H9 (cell line): ENCODE results near the gene NEURL4. TPM values are rescaled to one million over a fixed set of nuclear protein-coding genes. Genes with fewer than 3 reads are reported as not detected.

Source experiments
- DNase-seq: peaks from one replicate; pipeline ENCODE4 v3.0.0-alpha.2; 2017
- H2AFZ ChIP-seq: one replicate; pipeline ENCODE4 v1.6.1; 2013; ENCODE audit warnings: mild to moderate bottlenecking, low read length, control low read depth, moderate library complexity
- H2AK5ac ChIP-seq: 2 replicates; pipeline ENCODE4 v1.6.1; 2013; ENCODE audit warnings: low read length, control low read depth, mixed read lengths; ENCODE audit not compliant: insufficient read length
- H2BK120ac ChIP-seq: one replicate; pipeline ENCODE4 v1.6.1; 2013; ENCODE audit warnings: low read depth, mild to moderate bottlenecking, low read length, control low read depth, inconsistent platforms; ENCODE audit not compliant: poor library complexity, severe bottlenecking
- H2BK12ac ChIP-seq: 2 replicates; pipeline ENCODE4 v1.6.1; 2013; ENCODE audit warnings: low read length, control low read depth, mixed read lengths, low read depth; ENCODE audit not compliant: insufficient read length
- H2BK15ac ChIP-seq: 2 replicates; pipeline ENCODE4 v1.6.1; 2013; ENCODE audit warnings: low read depth, low read length, control low read depth
- H2BK20ac ChIP-seq: one replicate; pipeline ENCODE4 v1.6.1; 2013; ENCODE audit warnings: low read depth, mild to moderate bottlenecking, low read length, control low read depth, inconsistent platforms; ENCODE audit not compliant: poor library complexity, severe bottlenecking
- H2BK5ac ChIP-seq: 2 replicates; pipeline ENCODE4 v1.6.1; 2013; ENCODE audit warnings: low read length, control low read depth, mixed read lengths; ENCODE audit not compliant: insufficient read length
- H3K14ac ChIP-seq: 2 replicates; pipeline ENCODE4 v1.6.1; 2013; ENCODE audit warnings: low read length, control low read depth; ENCODE audit not compliant: insufficient read depth
- H3K18ac ChIP-seq: 2 replicates; pipeline ENCODE4 v1.6.1; 2013; ENCODE audit warnings: low read depth, mild to moderate bottlenecking, mixed read lengths, low read length, control low read depth; ENCODE audit not compliant: insufficient read length
- H3K23ac ChIP-seq: 2 replicates; pipeline ENCODE4 v1.6.1; 2013; ENCODE audit warnings: low read length, control low read depth, mixed read lengths, low read depth; ENCODE audit not compliant: insufficient read length
- H3K23me2 ChIP-seq: 2 replicates; pipeline ENCODE4 v1.6.1; 2013; ENCODE audit warnings: low read depth, mild to moderate bottlenecking, mixed read lengths, low read length, control low read depth; ENCODE audit not compliant: insufficient read length, poor library complexity, severe bottlenecking
- H3K27ac ChIP-seq: 2 replicates; pipeline ENCODE4 v1.5.1; 2013; ENCODE audit warnings: low read length, control low read depth, mixed read lengths, low read depth; ENCODE audit not compliant: insufficient read length
- H3K27me3 ChIP-seq: 2 replicates; pipeline ENCODE4 v1.6.1; 2013; ENCODE audit warnings: low read length, control low read depth, inconsistent platforms; ENCODE audit not compliant: insufficient read depth
- H3K4ac ChIP-seq: 2 replicates; pipeline ENCODE4 v1.6.1; 2013; ENCODE audit warnings: low read depth, mild to moderate bottlenecking, control low read depth, inconsistent platforms, low read length, moderate library complexity
- H3K4me1 ChIP-seq: 2 replicates; pipeline ENCODE4 v1.6.1; 2013; ENCODE audit warnings: low read length, control low read depth, inconsistent platforms; ENCODE audit not compliant: insufficient read depth
- H3K4me2 ChIP-seq: 2 replicates; pipeline ENCODE4 v1.6.1; 2013; ENCODE audit warnings: low read length, control low read depth, mixed read lengths; ENCODE audit not compliant: insufficient read length, insufficient read depth
- H3K56ac ChIP-seq: 2 replicates; pipeline ENCODE4 v1.6.1; 2013; ENCODE audit warnings: low read depth, mild to moderate bottlenecking, mixed read lengths, low read length, control low read depth; ENCODE audit not compliant: insufficient read length
- H3K79me1 ChIP-seq: 2 replicates; pipeline ENCODE4 v1.6.1; 2013; ENCODE audit warnings: low read depth, mild to moderate bottlenecking, moderate library complexity, low read length, control low read depth, inconsistent platforms; ENCODE audit not compliant: insufficient read depth, poor library complexity, severe bottlenecking
- H3K79me2 ChIP-seq: 2 replicates; pipeline ENCODE4 v1.6.1; 2013; ENCODE audit warnings: low read length, control low read depth, inconsistent platforms; ENCODE audit not compliant: insufficient read depth
- H3K9ac ChIP-seq: 2 replicates; pipeline ENCODE4 v1.6.1; 2013; ENCODE audit warnings: low read length, control low read depth, mixed read lengths; ENCODE audit not compliant: insufficient read length; ENCODE audit errors: extremely low read depth
- H3K9me3 ChIP-seq: one replicate; pipeline ENCODE4 v1.6.1; 2013; ENCODE audit warnings: low read depth, low read length, inconsistent platforms; ENCODE audit not compliant: control insufficient read depth
- H3T11ph ChIP-seq: one replicate; pipeline ENCODE4 v1.6.1; 2013; ENCODE audit warnings: mild to moderate bottlenecking, low read length, control low read depth, inconsistent platforms
- H4K20me1 ChIP-seq: one replicate; pipeline ENCODE4 v1.6.1; 2013; ENCODE audit not compliant: control insufficient read depth, insufficient read length, insufficient read depth
- H4K5ac ChIP-seq: 2 replicates; pipeline ENCODE4 v1.6.1; 2013; ENCODE audit warnings: low read depth, mild to moderate bottlenecking, mixed read lengths, low read length, control low read depth; ENCODE audit not compliant: insufficient read length
- H4K8ac ChIP-seq: replicated peaks from 2 replicates; pipeline ENCODE4 v1.6.1; 2013; ENCODE audit warnings: low read length, control low read depth, mixed read lengths, low read depth; ENCODE audit not compliant: insufficient read length
- H4K91ac ChIP-seq: 2 replicates; pipeline ENCODE4 v1.6.1; 2013; ENCODE audit warnings: low read depth, mild to moderate bottlenecking, moderate library complexity, mixed read lengths, low read length, control low read depth; ENCODE audit not compliant: insufficient read length
- H3K27ac Mint-ChIP-seq, 3 experiments: 2 replicates in 2 of 3; 3 replicates in 1 of 3; pipeline ENCODE4 v1.8.0; 2020 to 2021; ENCODE audit warnings: mixed read lengths in 3 of 3, mild to moderate bottlenecking in 1 of 3, moderate library complexity in 1 of 3
- H3K27me3 Mint-ChIP-seq: 2 replicates; pipeline ENCODE4 v1.8.0; 2021; ENCODE audit warnings: low read depth, mild to moderate bottlenecking, moderate library complexity, mixed read lengths
- H3K36me3 Mint-ChIP-seq, 3 experiments: 2 replicates in 2 of 3; 3 replicates in 1 of 3; pipeline ENCODE4 v1.8.0; 2020 to 2021; ENCODE audit warnings: low read depth in 3 of 3, mixed read lengths in 3 of 3; ENCODE audit not compliant: insufficient read depth in 1 of 3
- H3K4me1 Mint-ChIP-seq, 2 experiments: 2 replicates each; pipeline ENCODE4 v1.8.0; 2020; ENCODE audit warnings: mixed read lengths in 2 of 2
- H3K4me3 Mint-ChIP-seq, 2 experiments: 2 replicates in 1 of 2; 3 replicates in 1 of 2; pipeline ENCODE4 v1.8.0; 2020 to 2021; ENCODE audit warnings: mild to moderate bottlenecking in 2 of 2, mixed read lengths in 2 of 2, moderate library complexity in 1 of 2
- H3K9me3 Mint-ChIP-seq, 2 experiments: 2 replicates in 1 of 2; 3 replicates in 1 of 2; pipeline ENCODE4 v1.8.0; 2020; ENCODE audit warnings: mild to moderate bottlenecking in 2 of 2, mixed read lengths in 2 of 2, moderate library complexity in 1 of 2
- CTCF ChIP-seq: fragments of 200-600 bp; sonication (generic); conservative IDR thresholded peaks from 3 replicates; pipeline ENCODE4 v1.8.0; 2021; ENCODE audit warnings: antibody characterized with exemption, mild to moderate bottlenecking
- WGBS: extraction: QIAGEN DNeasy Blood & Tissue Kit; methylation state at CpG from one replicate; pipeline ENCODE4 v1.1.7; 2013; ENCODE audit warnings: missing lambda C conversion rate, low lambda C conversion rate, mixed read lengths; ENCODE audit not compliant: insufficient read length; ENCODE audit errors: extremely low coverage; 5-methylcytosine and 5-hydroxymethylcytosine counted together
- total RNA-seq: library from RNA; stranded (reverse); gene quantifications from 2 replicates; pipeline ENCODE4 v1.2.1, GENCODE V29; 2021

NEURL4 gene
- total RNA-seq, 1 experiment from 2014 or later, result 54.8 TPM

GRCh38 chr17:7266784-7267183, 62.4 kb downstream of the NEURL4 start:
- Histone ChIP-seq H3K9me3 (no peaks in the 10 kb centered on the region), H4K8ac (no peak overlapping the region), H3K18ac (no peak overlapping the region), H2BK20ac (no peak overlapping the region), H2BK12ac (peak overlapping the region; percentile 55), H3K79me1 (no peaks in the 10 kb centered on the region), H3K23ac (no peak overlapping the region), H2AK5ac (no peak overlapping the region), H3K79me2 (peaks cover under 1% of the 10 kb centered on the region; the same call in 1 of the 2 replicates), H3K27ac (no peak overlapping the region), H3T11ph (no peak overlapping the region), H2AFZ (no peak overlapping the region), H2BK15ac (no peak overlapping the region), H4K91ac (no peak overlapping the region), H4K20me1 (no peaks in the 10 kb centered on the region), H2BK5ac (no peak overlapping the region), H3K9ac (no peak overlapping the region), H3K4me2 (no peak overlapping the region), H2BK120ac (no peak overlapping the region), H4K5ac (no peak overlapping the region), H3K23me2 (peaks cover 14% of the 10 kb centered on the region), H3K14ac (no peak overlapping the region), H3K4ac (no peak overlapping the region), H3K56ac (no peak overlapping the region), H3K27me3 (no peaks in the 10 kb centered on the region), H3K4me1 (no peaks in the 10 kb centered on the region; the same call in 1 of the 2 replicates)
- H3K9me3 Mint-ChIP-seq, result peaks cover 0 to 4% of the 10 kb centered on the region in 2 experiments; a peak in 1 of 5 replicates
- H3K4me3 Mint-ChIP-seq, result peak overlapping the region in 1 of 2 experiments; percentile 5; a peak in 1 of 5 replicates
- H3K27ac Mint-ChIP-seq, result peak overlapping the region in 1 of 3 experiments; percentile 73; a peak in 2 of 7 replicates
- WGBS, result no CpG with 5 or more reads among the region's 1 CpG
- peaks cover 27 to 31% of the 10 kb centered on the region in 2 experiments for H3K4me1 Mint-ChIP-seq
- H3K27me3 Mint-ChIP-seq, result peaks cover under 1% of the 10 kb centered on the region; the same call in 1 of the 2 replicates
- TF ChIP-seq CTCF, result no peak
- H3K36me3 Mint-ChIP-seq, result peaks cover 0 to 4% (median 0%) of the 10 kb centered on the region in 3 experiments; a peak in 3 of 7 replicates
- no peak for DNase-seq

Other genes starting within 250 kb of the NEURL4 start
- not detected in 2 replicates for gene CLEC10A, start 249.1 kb downstream of the NEURL4 start, total RNA-seq
- gene ASGR2, start 214.5 kb downstream of the NEURL4 start, total RNA-seq, result not detected in 2 replicates
- gene ASGR1, start 150.0 kb downstream of the NEURL4 start, total RNA-seq, result 5.2 and 5.9 TPM in 2 replicates
- 38.2 and 38.3 TPM in 2 replicates for gene DLG4, start 109.5 kb downstream of the NEURL4 start, total RNA-seq
- gene ACADVL, start 109.4 kb downstream of the NEURL4 start, total RNA-seq, result 272 and 283 TPM in 2 replicates
- gene DVL2, start 94.8 kb downstream of the NEURL4 start, total RNA-seq, result 82.9 and 84.1 TPM in 2 replicates
- 105 and 110 TPM in 2 replicates for gene PHF23, start 89.9 kb downstream of the NEURL4 start, total RNA-seq
- 261 and 266 TPM in 2 replicates for gene GABARAP, start 86.9 kb downstream of the NEURL4 start, total RNA-seq
- 134 and 141 TPM in 2 replicates for gene CTDNEP1, start 77.6 kb downstream of the NEURL4 start, total RNA-seq
- 46.5 and 49.6 TPM in 2 replicates for gene ELP5, start 77.1 kb downstream of the NEURL4 start, total RNA-seq
- gene CLDN7, start 66.9 kb downstream of the NEURL4 start, total RNA-seq, result 174 and 177 TPM in 2 replicates
- 4.4 and 4.7 TPM in 2 replicates for gene SLC2A4, start 47.6 kb downstream of the NEURL4 start, total RNA-seq
- 24.0 and 26.0 TPM in 2 replicates for gene YBX2, start 34.7 kb downstream of the NEURL4 start, total RNA-seq
- 978 and 1,015 TPM in 2 replicates for gene EIF5A, start 21.7 kb downstream of the NEURL4 start, total RNA-seq
- 62.6 and 62.7 TPM in 2 replicates for gene GPS2, start 14.0 kb downstream of the NEURL4 start, total RNA-seq
- gene ACAP1, start 7.2 kb upstream of the NEURL4 start, total RNA-seq, result 15.5 and 18.2 TPM in 2 replicates
- gene KCTD11, start 22.8 kb upstream of the NEURL4 start, total RNA-seq, result 5.3 and 5.6 TPM in 2 replicates
- gene TMEM95, start 25.8 kb upstream of the NEURL4 start, total RNA-seq, result not detected in 2 replicates
- 10.1 and 11.2 TPM in 2 replicates for gene TNK1, start 51.8 kb upstream of the NEURL4 start, total RNA-seq
- gene PLSCR3, start 65.2 kb upstream of the NEURL4 start, total RNA-seq, result 31.5 and 32.1 TPM in 2 replicates
- gene TMEM256, start 74.8 kb upstream of the NEURL4 start, total RNA-seq, result 151 and 153 TPM in 2 replicates
- 70.2 and 70.5 TPM in 2 replicates for gene NLGN2, start 78.5 kb upstream of the NEURL4 start, total RNA-seq
- gene SPEM1, start 91.0 kb upstream of the NEURL4 start, total RNA-seq, result 0.33 and 0.46 TPM in 2 replicates
- gene SPEM2, start 96.3 kb upstream of the NEURL4 start, total RNA-seq, result not detected in 2 replicates
- not detected in 2 replicates for gene SPEM3, start 99.5 kb upstream of the NEURL4 start, total RNA-seq
- gene TMEM102, start 106.1 kb upstream of the NEURL4 start, total RNA-seq, result 8.3 and 8.6 TPM in 2 replicates
- gene FGF11, start 110.2 kb upstream of the NEURL4 start, total RNA-seq, result 14.1 and 15.2 TPM in 2 replicates
- 12.7 and 13.2 TPM in 2 replicates for gene CHRNB1, start 115.7 kb upstream of the NEURL4 start, total RNA-seq
- 14.4 and 14.9 TPM in 2 replicates for gene ZBTB4, start 150.3 kb upstream of the NEURL4 start, total RNA-seq
- not detected in 2 replicates for gene SLC35G6, start 152.1 kb upstream of the NEURL4 start, total RNA-seq
- gene POLR2A, start 155.0 kb upstream of the NEURL4 start, total RNA-seq, result 153 and 154 TPM in 2 replicates
- 5.8 and 7.1 TPM in 2 replicates for gene TNFSF12, start 219.7 kb upstream of the NEURL4 start, total RNA-seq
- 0.94 and 1.4 TPM in 2 replicates for gene TNFSF13, start 229.4 kb upstream of the NEURL4 start, total RNA-seq
- 80.6 and 83.1 TPM in 2 replicates for gene SENP3, start 232.6 kb upstream of the NEURL4 start, total RNA-seq